Activated CD8-positive, alpha-beta T cell treated with anti-CD3 and anti-CD28 coated beads for 36 hours (primary cell): ENCODE data around the gene FABP1. TPM values are rescaled to one million over a fixed set of nuclear protein-coding genes. Genes with fewer than 3 reads are reported as not detected.

Source experiments
- ATAC-seq: fragments of 200-7000 bp; cut with Tn5 transposase; one replicate; pipeline ENCODE4 v1.10.0; 2021; ENCODE audit warnings: mild to moderate bottlenecking, moderate library complexity
- CTCF ChIA-PET: fragments of 350-600 bp; sonication (Branson Sonifier 250); formaldehyde crosslinking; loops from one replicate; lab custom pipeline; 2021; ENCODE audit warnings: antibody characterized with exemption; lab: Charles Lee
- POLR2A ChIA-PET: fragments of 350-600 bp; sonication (Branson Sonifier 250); formaldehyde crosslinking; loops from one replicate; lab custom pipeline; 2021; ENCODE audit warnings: antibody characterized with exemption; lab: Charles Lee
- DNase-seq: peaks from one replicate; pipeline ENCODE4 v3.0.0-alpha.2; 2020
- H3K27ac Mint-ChIP-seq: one replicate; pipeline ENCODE4 v1.8.0; 2021; ENCODE audit warnings: mild to moderate bottlenecking, mixed read lengths
- H3K27me3 Mint-ChIP-seq: one replicate; pipeline ENCODE4 v1.8.0; 2021; ENCODE audit warnings: mixed read lengths
- H3K36me3 Mint-ChIP-seq: one replicate; pipeline ENCODE4 v1.8.0; 2021; ENCODE audit warnings: low read depth, mixed read lengths
- H3K4me1 Mint-ChIP-seq: one replicate; pipeline ENCODE4 v1.8.0; 2021; ENCODE audit warnings: low read depth, mixed read lengths
- H3K4me3 Mint-ChIP-seq: one replicate; pipeline ENCODE4 v1.8.0; 2021; ENCODE audit warnings: mild to moderate bottlenecking, moderate library complexity, mixed read lengths
- H3K9me3 Mint-ChIP-seq: one replicate; pipeline ENCODE4 v1.8.0; 2021; ENCODE audit warnings: mixed read lengths
- intact Hi-C: fragments of 100-400 bp; cut with micrococcal nuclease; formaldehyde crosslinking; loops from one replicate; pipeline ENCODE4 v1.10.0; 2022
- total RNA-seq, 2 experiments: library from RNA; stranded (reverse); gene quantifications; one replicate each; pipeline ENCODE4 v1.2.3, GENCODE V29; 2021
- TF ChIP-seq, protein P1 (sequence below): fragments of 200-600 bp; IDR thresholded peaks from one replicate; pipeline ENCODE4 v1.8.0; 2022; ENCODE audit warnings: antibody characterized with exemption, mild to moderate bottlenecking

The FABP1 gene
- total RNA-seq, 2 experiments from 2014 or later: not detected

DNA sequence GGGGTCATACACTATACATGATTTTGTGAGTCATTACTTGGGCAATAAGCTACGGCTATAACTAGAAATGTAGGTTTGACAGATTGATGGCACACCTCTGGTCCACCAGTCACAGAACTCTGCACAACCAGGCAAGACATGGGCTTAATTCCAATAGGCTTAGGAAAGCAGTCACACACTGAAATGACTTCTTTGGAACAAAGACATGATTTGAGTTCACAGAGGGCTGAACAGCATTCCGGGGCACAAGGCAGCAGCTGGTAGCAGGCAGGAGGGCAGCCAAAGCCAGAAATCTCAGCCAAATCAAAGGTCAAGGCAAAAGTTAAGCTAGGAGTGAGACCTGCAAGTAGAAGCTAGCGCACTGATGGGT lies 27.4 kb downstream of the FABP1 start:
- intact Hi-C loops: no loop called here
- H3K9me3 Mint-ChIP-seq: no peaks in the 10 kb centered on the region
- no peak overlapping the region for H3K4me3 Mint-ChIP-seq
- H3K27me3 Mint-ChIP-seq: peaks cover 1% of the 10 kb centered on the region
- ChIA-PET CTCF (interaction anchor here (1.4 kb wide), 1 partner anchor 40 kb away, joined by 5 read pairs; no protein-coding TSS in a partner anchor), POLR2A (no interaction called here)
- TF ChIP-seq, protein P1, sequence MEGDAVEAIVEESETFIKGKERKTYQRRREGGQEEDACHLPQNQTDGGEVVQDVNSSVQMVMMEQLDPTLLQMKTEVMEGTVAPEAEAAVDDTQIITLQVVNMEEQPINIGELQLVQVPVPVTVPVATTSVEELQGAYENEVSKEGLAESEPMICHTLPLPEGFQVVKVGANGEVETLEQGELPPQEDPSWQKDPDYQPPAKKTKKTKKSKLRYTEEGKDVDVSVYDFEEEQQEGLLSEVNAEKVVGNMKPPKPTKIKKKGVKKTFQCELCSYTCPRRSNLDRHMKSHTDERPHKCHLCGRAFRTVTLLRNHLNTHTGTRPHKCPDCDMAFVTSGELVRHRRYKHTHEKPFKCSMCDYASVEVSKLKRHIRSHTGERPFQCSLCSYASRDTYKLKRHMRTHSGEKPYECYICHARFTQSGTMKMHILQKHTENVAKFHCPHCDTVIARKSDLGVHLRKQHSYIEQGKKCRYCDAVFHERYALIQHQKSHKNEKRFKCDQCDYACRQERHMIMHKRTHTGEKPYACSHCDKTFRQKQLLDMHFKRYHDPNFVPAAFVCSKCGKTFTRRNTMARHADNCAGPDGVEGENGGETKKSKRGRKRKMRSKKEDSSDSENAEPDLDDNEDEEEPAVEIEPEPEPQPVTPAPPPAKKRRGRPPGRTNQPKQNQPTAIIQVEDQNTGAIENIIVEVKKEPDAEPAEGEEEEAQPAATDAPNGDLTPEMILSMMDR: no peak
- no peaks in the 10 kb centered on the region for H3K4me1 Mint-ChIP-seq
- DNase-seq: no peak
- no peak for ATAC-seq
- no peak overlapping the region for H3K27ac Mint-ChIP-seq
- H3K36me3 Mint-ChIP-seq: no peaks in the 10 kb centered on the region

GRCh38 chr2:88099798-88100488 lies 27.9 kb downstream of the FABP1 start:
- no peaks in the 10 kb centered on the region for H3K9me3 Mint-ChIP-seq
- H3K27ac Mint-ChIP-seq: no peak overlapping the region
- H3K4me3 Mint-ChIP-seq: no peak overlapping the region
- H3K4me1 Mint-ChIP-seq: no peaks in the 10 kb centered on the region
- ATAC-seq (no peak), DNase-seq (peak; percentile 6)
- no peaks in the 10 kb centered on the region for H3K36me3 Mint-ChIP-seq
- intact Hi-C loops: no loop called here
- peaks cover 1% of the 10 kb centered on the region for H3K27me3 Mint-ChIP-seq
- CTCF ChIA-PET: interaction anchor here (1.4 kb wide), 1 partner anchor 40 kb away, joined by 5 read pairs; no protein-coding TSS in a partner anchor
- TF ChIP-seq, protein P1: no peak
- POLR2A ChIA-PET: no interaction called here

- TF ChIP-seq, protein P1: no peak
- ChIA-PET POLR2A (no interaction called here), CTCF (interaction anchor here (0.5 to 1.1 kb wide), 4 partner anchors 29 to 45 kb away, joined by 3 read pairs; no protein-coding TSS in a partner anchor)
- intact Hi-C loops: no loop called here
- no peak overlapping the region for H3K4me3 Mint-ChIP-seq
- H3K36me3 Mint-ChIP-seq: no peaks in the 10 kb centered on the region
- ATAC-seq (no peak), DNase-seq (no peak)
- H3K4me1 Mint-ChIP-seq: no peaks in the 10 kb centered on the region
- no peaks in the 10 kb centered on the region for H3K9me3 Mint-ChIP-seq
- H3K27ac Mint-ChIP-seq: no peak overlapping the region
- H3K27me3 Mint-ChIP-seq: no peaks in the 10 kb centered on the region
These were observed 29.3 kb downstream of the FABP1 start for GRCh38 chr2:88098558-88098900.

- no peak for ATAC-seq
These were observed 29.8 kb downstream of the FABP1 start for GRCh38 chr2:88097891-88098557.

More at GRCh38 chr2:88097891-88098557, 29.8 kb downstream of the FABP1 start:
- intact Hi-C loops: no loop called here
- ChIA-PET POLR2A (no interaction called here), CTCF (interaction anchor here (0.9 to 6.1 kb wide), 4 partner anchors 29 to 38 kb away, joined by 3 to 25 read pairs (median 3); no protein-coding TSS in a partner anchor)
- Mint-ChIP-seq H3K36me3 (no peaks in the 10 kb centered on the region), H3K27ac (no peak overlapping the region), H3K9me3 (no peaks in the 10 kb centered on the region), H3K4me1 (no peaks in the 10 kb centered on the region), H3K27me3 (no peaks in the 10 kb centered on the region), H3K4me3 (no peak overlapping the region)
- no peak for DNase-seq
- TF ChIP-seq, protein P1: no peak
